ENCODE data around the gene RPL13.
"Not testable (repeated sequence)": the region's sequence is repeated elsewhere in the genome, so short reads cannot be mapped to it uniquely, and the experiment has no call there.

RPL13 gene

DNA sequence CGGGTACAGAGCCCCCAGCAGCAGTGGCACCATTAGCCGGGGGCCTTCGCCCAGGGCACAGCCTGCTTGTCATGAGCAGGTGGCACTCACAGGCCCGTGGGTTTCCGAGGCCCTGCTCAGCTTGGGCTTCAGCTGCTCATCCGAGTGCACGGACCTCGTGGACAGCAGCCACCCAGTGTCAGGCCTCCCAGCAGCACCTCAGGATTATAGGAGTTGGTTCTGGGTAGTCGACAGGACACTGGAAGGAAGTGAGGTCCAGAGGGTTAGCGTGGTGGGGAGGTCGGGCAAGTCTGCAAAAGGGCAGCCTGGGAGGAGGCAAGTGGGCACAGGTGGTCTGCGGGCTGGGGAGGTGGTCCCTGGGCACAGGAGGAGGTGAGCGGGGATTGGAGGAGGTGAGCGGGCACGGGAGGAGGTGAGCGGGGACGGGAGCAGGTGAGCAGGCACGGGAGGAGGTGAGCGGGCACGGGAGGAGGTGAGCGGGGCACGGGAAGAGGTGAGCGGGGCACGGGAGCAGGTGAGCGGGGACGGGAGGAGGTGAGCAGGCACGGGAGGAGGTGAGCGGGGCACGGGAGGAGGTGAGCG, 10.0 kb downstream of the RPL13 start:
- TF ChIP-seq CTCF (conservative IDR thresholded peaks at IDR 0.05), result no peak
- H3K27ac ChIP-seq, result no peak overlapping the region

GRCh38 chr16:89570983-89571598, 10.6 kb downstream of the RPL13 start:
- not testable (repeated sequence) for H3K27ac ChIP-seq

DNA sequence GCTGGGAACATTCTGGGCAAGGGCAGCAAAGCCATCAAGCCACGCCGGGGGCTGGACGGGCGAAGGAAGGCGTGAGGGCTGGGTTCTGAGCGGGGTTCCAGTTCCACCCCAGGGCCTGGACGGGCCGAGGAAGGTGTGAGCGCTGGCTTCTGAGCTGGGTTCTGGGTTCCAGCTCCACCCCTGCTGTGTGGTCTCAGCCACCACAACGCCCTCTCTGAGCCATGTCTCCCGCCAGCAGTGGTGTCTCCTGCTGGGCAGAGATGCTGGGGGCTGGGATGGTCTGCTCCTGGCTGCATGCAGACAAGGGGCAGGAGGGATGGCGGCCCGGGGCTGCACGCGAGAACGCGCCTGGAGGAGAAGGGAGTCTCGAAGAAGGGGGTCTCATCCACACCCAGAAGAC, 11.2 kb downstream of the RPL13 start:
- no peak for TF ChIP-seq CTCF (conservative IDR thresholded peaks at IDR 0.05)
- H3K27ac ChIP-seq, result peak overlapping the region; percentile 42

DNA sequence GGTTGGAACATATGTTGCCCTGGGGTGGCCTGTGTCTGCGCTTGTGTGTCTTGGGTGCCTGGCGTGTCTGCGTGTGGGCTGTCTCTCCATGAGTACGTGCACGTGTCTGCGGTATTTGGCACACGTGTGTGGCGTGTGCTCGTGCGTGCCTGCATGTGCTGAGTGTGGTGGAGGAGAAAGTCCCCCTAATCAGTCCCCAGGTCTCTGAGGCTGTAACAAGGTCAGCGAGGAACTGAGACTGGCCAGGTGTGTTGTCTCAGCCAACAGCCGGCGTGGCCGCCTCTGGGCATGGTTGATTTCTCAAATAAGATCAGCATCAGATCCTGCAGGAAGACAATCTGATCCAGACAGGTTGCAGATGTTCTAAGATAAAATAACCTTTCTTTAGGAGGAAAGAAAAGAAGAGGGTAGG, 11.6 kb downstream of the RPL13 start:
- H3K27ac ChIP-seq, result peak overlapping the region; percentile 42

GRCh38 chr16:89572485-89573205, 12.2 kb downstream of the RPL13 start:
- no peak for TF ChIP-seq CTCF (conservative IDR thresholded peaks at IDR 0.05)
- H3K27ac ChIP-seq, result peak overlapping the region; percentile 42

More for the DNA sequence above, 11.6 kb downstream of the RPL13 start:
- no peak for TF ChIP-seq CTCF (conservative IDR thresholded peaks at IDR 0.05)

DNA sequence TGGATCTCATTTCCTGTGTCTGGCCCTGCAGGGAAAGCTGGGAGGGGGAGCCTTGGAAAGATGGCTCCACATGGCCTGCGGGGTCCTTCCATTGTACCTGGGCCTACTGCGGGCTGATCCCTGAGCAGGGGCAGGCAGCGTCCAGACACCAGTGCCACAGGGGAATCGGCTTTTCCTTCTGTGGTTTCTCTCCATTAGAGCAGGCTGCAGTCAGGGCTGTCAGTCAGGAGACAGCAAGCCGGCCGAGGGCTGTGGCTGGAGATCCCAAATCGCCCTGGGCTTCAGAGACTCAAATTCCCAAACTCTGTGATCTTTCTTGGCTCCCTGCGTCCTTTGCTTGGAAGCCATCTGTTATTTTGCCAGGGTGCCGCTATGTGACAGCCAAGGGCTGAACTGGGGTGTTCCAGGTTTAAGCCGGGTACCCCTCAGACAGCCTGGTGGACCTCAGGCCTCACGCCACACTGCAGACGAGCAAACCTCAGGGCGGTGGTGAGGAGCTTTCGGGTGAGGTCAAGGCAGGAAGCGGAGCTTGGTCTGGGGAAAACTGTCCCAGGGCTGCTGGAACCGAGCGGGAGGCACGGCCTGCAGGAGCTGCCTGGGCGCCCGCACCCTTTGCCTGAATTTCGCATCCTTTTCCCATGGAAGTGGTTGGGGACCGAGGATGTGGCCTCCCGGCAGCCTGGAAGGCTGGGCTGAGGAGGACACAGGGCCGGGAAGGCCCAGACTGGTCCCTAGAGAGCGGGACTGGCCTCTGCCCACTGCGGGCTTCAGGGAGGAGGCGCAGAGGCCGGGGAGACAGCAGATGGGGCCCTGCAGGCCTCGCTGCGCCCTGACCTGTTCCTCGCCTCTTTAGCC, 13.6 kb downstream of the RPL13 start:
- no peak overlapping the region for H3K27ac ChIP-seq
- no peak for TF ChIP-seq CTCF (conservative IDR thresholded peaks at IDR 0.05)

DNA sequence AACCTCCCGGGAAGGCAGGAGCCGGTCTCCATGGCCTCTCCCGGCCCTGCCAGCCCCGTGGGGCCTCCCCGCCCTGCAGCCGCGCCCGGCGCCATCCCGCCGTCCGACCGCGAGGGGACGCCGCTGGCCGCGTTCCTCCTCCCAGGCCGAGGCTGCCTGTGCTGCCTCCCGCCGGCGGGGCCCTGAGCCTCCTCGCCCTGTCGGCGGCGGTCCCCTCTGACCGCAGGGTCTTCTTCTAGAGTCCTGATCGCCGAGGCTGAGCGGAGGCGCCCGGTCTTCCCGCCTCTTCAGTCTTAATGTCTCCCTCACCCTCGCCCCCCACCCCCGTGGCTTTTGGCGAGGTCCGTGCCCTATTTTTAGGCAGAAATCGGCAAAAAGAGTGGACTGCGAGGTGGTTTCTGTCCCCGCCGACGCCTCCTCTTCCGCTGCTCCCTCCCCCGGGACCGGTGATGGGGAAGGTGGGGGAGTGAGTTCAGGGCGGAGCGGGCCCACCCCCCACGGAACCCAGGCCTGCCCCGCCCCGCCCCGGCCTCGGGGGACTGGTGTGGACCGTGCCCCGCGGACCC, 14.3 kb downstream of the RPL13 start:
- no peak overlapping the region for H3K27ac ChIP-seq
- no peak for TF ChIP-seq CTCF (conservative IDR thresholded peaks at IDR 0.05)
